Measurements from ENCODE around the gene EIF4E1B. TPM values are rescaled to one million over a fixed set of nuclear protein-coding genes. Genes with fewer than 3 reads are reported as not detected.

EIF4E1B gene
- total and polyA plus RNA-seq, 10 donors = not detected

- intact Hi-C loops (cut with DNase I; ENCODE audit: low total_unique reads) = no loop called here
- H3K4me1 ChIP-seq = peaks cover 0 to 22% (median 7%) of the 10 kb centered on the region in 6 donors
- DNase-seq = no peak
- TF ChIP-seq CTCF (IDR thresholded peaks at IDR 0.05 in 8 of 11, conservative IDR thresholded peaks at IDR 0.05 in 3 of 11) (no peak), POLR2AphosphoS5 (IDR thresholded peaks at IDR 0.05) (no peak), POLR2A (IDR thresholded peaks at IDR 0.05) (no peak)
- H3K27ac ChIP-seq = no peak overlapping the region
- WGBS, 5 donors = 43 to 70% (median 56%) methylated on average over 5 of the region's 5 CpGs
- peaks cover 0 to 15% (median 8%) of the 10 kb centered on the region in 8 donors for H3K9me3 ChIP-seq
- no peak overlapping the region for H3K4me3 ChIP-seq
- peaks cover 0 to 95% (median 40%) of the 10 kb centered on the region in 7 donors for H3K27me3 ChIP-seq (replicated peaks in 1 of 7)
- no peaks in the 10 kb centered on the region for H3K36me3 ChIP-seq
Measured at GRCh38 chr5:176692326-176692725, 61.9 kb downstream of the EIF4E1B start.

- H3K27ac ChIP-seq = no peak overlapping the region
- WGBS, 5 donors = 18 to 27% (median 21%) methylated on average over 13 of the region's 13 CpGs
- H3K4me3 ChIP-seq = no peak overlapping the region
- TF ChIP-seq CTCF (IDR thresholded peaks at IDR 0.05 in 8 of 11, conservative IDR thresholded peaks at IDR 0.05 in 3 of 11) = no peak
- TF ChIP-seq POLR2A (IDR thresholded peaks at IDR 0.05) = no peak
- no peak for TF ChIP-seq POLR2AphosphoS5 (IDR thresholded peaks at IDR 0.05)
- peaks cover 0 to 8% (median 2%) of the 10 kb centered on the region in 8 donors for H3K9me3 ChIP-seq
- no peaks in the 10 kb centered on the region for H3K36me3 ChIP-seq
- intact Hi-C loops (cut with DNase I; ENCODE audit: low total_unique reads) = no loop called here
- no peak for DNase-seq
- H3K4me1 ChIP-seq = peaks cover 0 to 22% (median 7%) of the 10 kb centered on the region in 6 donors
- H3K27me3 ChIP-seq (replicated peaks in 1 of 7) = peaks cover 0 to 95% (median 40%) of the 10 kb centered on the region in 7 donors
Measured at GRCh38 chr5:176692839-176693476, 62.5 kb downstream of the EIF4E1B start.

- Histone ChIP-seq H3K27me3 (replicated peaks in 1 of 7) (peaks cover 0 to 95% (median 40%) of the 10 kb centered on the region in 7 donors), H3K27ac (no peak overlapping the region), H3K4me1 (peaks cover 0 to 22% (median 7%) of the 10 kb centered on the region in 6 donors), H3K36me3 (no peaks in the 10 kb centered on the region), H3K9me3 (peaks cover 0 to 3% (median 0%) of the 10 kb centered on the region in 8 donors), H3K4me3 (no peak overlapping the region)
- 43 to 61% (median 51%) methylated on average over 13 of the region's 13 CpGs for WGBS, 5 donors
- DNase-seq = no peak
- intact Hi-C loops (cut with DNase I; ENCODE audit: low total_unique reads) = no loop called here
- no peak for TF ChIP-seq POLR2A (IDR thresholded peaks at IDR 0.05)
- no peak for TF ChIP-seq POLR2AphosphoS5 (IDR thresholded peaks at IDR 0.05)
- TF ChIP-seq CTCF (IDR thresholded peaks at IDR 0.05 in 8 of 11, conservative IDR thresholded peaks at IDR 0.05 in 3 of 11) = no peak
Measured at GRCh38 chr5:176693477-176693851, 63.0 kb downstream of the EIF4E1B start.

GRCh38 chr5:176694146-176694545 is 63.7 kb downstream of the EIF4E1B start:
- Histone ChIP-seq H3K27me3 (replicated peaks in 1 of 7) (peaks cover 0 to 100% (median 46%) of the 10 kb centered on the region in 7 donors), H3K27ac (no peak overlapping the region), H3K9me3 (peaks cover 0 to 3% (median 0%) of the 10 kb centered on the region in 8 donors), H3K4me1 (peaks cover 0 to 22% (median 7%) of the 10 kb centered on the region in 6 donors), H3K4me3 (no peak overlapping the region), H3K36me3 (no peaks in the 10 kb centered on the region)
- 76 to 83% (median 78%) methylated on average over 10 of the region's 10 CpGs for WGBS, 5 donors
- no peak for TF ChIP-seq CTCF (IDR thresholded peaks at IDR 0.05 in 8 of 11, conservative IDR thresholded peaks at IDR 0.05 in 3 of 11)
- TF ChIP-seq POLR2A (IDR thresholded peaks at IDR 0.05) = no peak
- no peak for TF ChIP-seq POLR2AphosphoS5 (IDR thresholded peaks at IDR 0.05)
- no peak for DNase-seq
- intact Hi-C loops (cut with DNase I; ENCODE audit: low total_unique reads) = no loop called here

Data from spleen (tissue), 11 donors.